Measurements from ENCODE around the gene CD209.
A peak's percentile ranks its signal among the peaks of the same experiment; 100 is the strongest.

DNA sequence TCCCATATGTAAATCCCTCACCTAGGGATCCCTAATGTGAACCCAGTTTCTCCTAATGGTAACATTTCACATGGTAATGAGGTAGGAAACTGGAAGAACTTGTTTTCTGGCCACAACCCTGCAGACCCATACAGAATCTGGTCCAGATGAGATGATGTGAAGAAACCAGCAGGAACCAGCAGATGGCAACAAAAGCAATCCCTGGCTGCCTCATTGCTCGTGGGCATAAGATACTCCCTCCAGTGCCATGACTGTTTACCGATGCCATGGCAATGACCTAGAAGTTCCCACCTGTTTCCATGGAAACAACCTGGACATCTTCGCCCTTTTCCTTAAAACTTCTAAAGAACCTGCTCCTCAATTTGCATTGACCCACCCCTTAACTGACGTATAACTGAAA, 1.4 kb upstream of the CD209 start:
- TF ChIP-seq, protein P1, sequence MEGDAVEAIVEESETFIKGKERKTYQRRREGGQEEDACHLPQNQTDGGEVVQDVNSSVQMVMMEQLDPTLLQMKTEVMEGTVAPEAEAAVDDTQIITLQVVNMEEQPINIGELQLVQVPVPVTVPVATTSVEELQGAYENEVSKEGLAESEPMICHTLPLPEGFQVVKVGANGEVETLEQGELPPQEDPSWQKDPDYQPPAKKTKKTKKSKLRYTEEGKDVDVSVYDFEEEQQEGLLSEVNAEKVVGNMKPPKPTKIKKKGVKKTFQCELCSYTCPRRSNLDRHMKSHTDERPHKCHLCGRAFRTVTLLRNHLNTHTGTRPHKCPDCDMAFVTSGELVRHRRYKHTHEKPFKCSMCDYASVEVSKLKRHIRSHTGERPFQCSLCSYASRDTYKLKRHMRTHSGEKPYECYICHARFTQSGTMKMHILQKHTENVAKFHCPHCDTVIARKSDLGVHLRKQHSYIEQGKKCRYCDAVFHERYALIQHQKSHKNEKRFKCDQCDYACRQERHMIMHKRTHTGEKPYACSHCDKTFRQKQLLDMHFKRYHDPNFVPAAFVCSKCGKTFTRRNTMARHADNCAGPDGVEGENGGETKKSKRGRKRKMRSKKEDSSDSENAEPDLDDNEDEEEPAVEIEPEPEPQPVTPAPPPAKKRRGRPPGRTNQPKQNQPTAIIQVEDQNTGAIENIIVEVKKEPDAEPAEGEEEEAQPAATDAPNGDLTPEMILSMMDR (IDR thresholded peaks at IDR 0.05) = peak; percentile 8 to 53 (median 46)
- no peak for TF ChIP-seq POLR2A (IDR thresholded peaks at IDR 0.05)
